PC-3 (cell line): ENCODE results near the gene FILIP1L. TPM values are rescaled to one million over a fixed set of nuclear protein-coding genes. Genes with fewer than 3 reads are reported as not detected.

Experiments used
- ATAC-seq: fragments of 200-7000 bp; cut with Tn5 transposase; 2 replicates; pipeline ENCODE4 v1.9.1; 2020; ENCODE audit warnings: mild to moderate bottlenecking, moderate library complexity
- BruUV-seq: library from RNA; stranded (reverse); fragments of 400-500 nt; replicated peaks from 2 replicates; lab custom pipeline; 2021; lab: Mats Ljungman, UMichigan
- CTCF ChIA-PET: fragments of 300-600 bp; sonication (Branson Sonifier 250); formaldehyde crosslinking; loops from one replicate; lab custom pipeline; 2022; ENCODE audit warnings: antibody characterized with exemption; lab: Charles Lee
- POLR2A ChIA-PET: fragments of 300-600 bp; sonication (Branson Sonifier 250); formaldehyde crosslinking; loops from one replicate; lab custom pipeline; 2022; ENCODE audit warnings: antibody characterized with exemption; ENCODE audit not compliant: unreplicated experiment; lab: Charles Lee
- DNase-seq: peaks from one replicate; pipeline ENCODE4 v3.0.0-alpha.2; 2015
- H2AFZ ChIP-seq: fragments of 300-600 bp; sonication (generic); 2 replicates; pipeline ENCODE4 v1.6.0; 2016; ENCODE audit warnings: antibody characterized with exemption, low read length
- H3F3A ChIP-seq: fragments of 300-600 bp; sonication (generic); one replicate; pipeline ENCODE4 v1.6.0; 2017; ENCODE audit warnings: antibody characterized with exemption, low read length, control low read depth, mild to moderate bottlenecking; ENCODE audit not compliant: unreplicated experiment
- H3K27ac ChIP-seq: fragments of 300-600 bp; sonication (generic); 2 replicates; pipeline ENCODE4 v1.5.1; 2016; ENCODE audit warnings: mild to moderate bottlenecking, low read length
- H3K27me3 ChIP-seq: fragments of 300-600 bp; sonication (generic); 2 replicates; pipeline ENCODE4 v1.6.1; 2016; ENCODE audit warnings: low read length, mixed read lengths
- H3K36me3 ChIP-seq: fragments of 300-600 bp; sonication (generic); 2 replicates; pipeline ENCODE4 v1.6.1; 2016; ENCODE audit warnings: low read depth, mixed run types, low read length, mixed read lengths
- H3K4me1 ChIP-seq: fragments of 300-600 bp; sonication (generic); 2 replicates; pipeline ENCODE4 v1.5.1; 2016; ENCODE audit warnings: low read length; ENCODE audit not compliant: insufficient read depth
- H3K4me2 ChIP-seq: fragments of 300-600 bp; sonication (generic); 2 replicates; pipeline ENCODE4 v1.6.0; 2016; ENCODE audit warnings: low read length
- H3K4me3 ChIP-seq: fragments of 300-600 bp; sonication (generic); 2 replicates; pipeline ENCODE4 v1.5.1; 2016; ENCODE audit warnings: mild to moderate bottlenecking, low read length, mixed read lengths
- H3K79me2 ChIP-seq: fragments of 300-600 bp; sonication (generic); 2 replicates; pipeline ENCODE4 v1.6.1; 2017; ENCODE audit warnings: low read length, mixed read lengths
- H3K9ac ChIP-seq: fragments of 300-600 bp; sonication (generic); 2 replicates; pipeline ENCODE4 v1.6.0; 2016; ENCODE audit warnings: mild to moderate bottlenecking, low read length
- H3K9me2 ChIP-seq: fragments of 300-600 bp; sonication (generic); replicated peaks from 2 replicates; pipeline ENCODE4 v1.6.1; 2016; ENCODE audit warnings: mixed run types, low read length, mixed read lengths
- H3K9me3 ChIP-seq: fragments of 300-600 bp; sonication (generic); 2 replicates; pipeline ENCODE4 v1.6.1; 2016; ENCODE audit warnings: low read length, mixed read lengths
- H4K20me1 ChIP-seq: fragments of 300-600 bp; sonication (generic); 2 replicates; pipeline ENCODE4 v1.6.1; 2016; ENCODE audit warnings: low read length, mixed read lengths
- EZH2 ChIP-seq: fragments of 300-600 bp; sonication (generic); IDR thresholded peaks from one replicate; pipeline ENCODE4 v1.6.1; 2017; ENCODE audit warnings: antibody characterized with exemption, mild to moderate bottlenecking, low read length; ENCODE audit not compliant: unreplicated experiment
- EZH2phosphoT487 ChIP-seq: fragments of 300-600 bp; sonication (generic); IDR thresholded peaks from 2 replicates; pipeline ENCODE4 v1.6.1; 2018; ENCODE audit warnings: mild to moderate bottlenecking, antibody characterized with exemption, low read length, borderline replicate concordance
- intact Hi-C: fragments of 100-400 bp; cut with micrococcal nuclease; formaldehyde crosslinking; loops from 2 replicates; pipeline ENCODE4 v1.9.0; 2023
- total RNA-seq: library from RNA; depleted of rRNA; stranded (reverse); fragments of >200 nt; gene quantifications from 2 replicates; pipeline ENCODE4 v1.2.3, GENCODE V29; 2014
- TF ChIP-seq, protein P1 (sequence below): fragments of 300-600 bp; sonication (generic); conservative IDR thresholded peaks from 2 replicates; pipeline ENCODE4 v1.5.1; 2017; ENCODE audit warnings: antibody characterized with exemption, low read depth, mild to moderate bottlenecking, low read length

FILIP1L gene
- total RNA-seq, 1 experiment from 2014 or later: not detected

- H4K20me1 ChIP-seq: no peaks in the 10 kb centered on the region
- H2AFZ ChIP-seq: no peak overlapping the region
- no peak overlapping the region for H3K27ac ChIP-seq
- TF ChIP-seq EZH2 (no peak), EZH2phosphoT487 (no peak)
- TF ChIP-seq, protein P1, sequence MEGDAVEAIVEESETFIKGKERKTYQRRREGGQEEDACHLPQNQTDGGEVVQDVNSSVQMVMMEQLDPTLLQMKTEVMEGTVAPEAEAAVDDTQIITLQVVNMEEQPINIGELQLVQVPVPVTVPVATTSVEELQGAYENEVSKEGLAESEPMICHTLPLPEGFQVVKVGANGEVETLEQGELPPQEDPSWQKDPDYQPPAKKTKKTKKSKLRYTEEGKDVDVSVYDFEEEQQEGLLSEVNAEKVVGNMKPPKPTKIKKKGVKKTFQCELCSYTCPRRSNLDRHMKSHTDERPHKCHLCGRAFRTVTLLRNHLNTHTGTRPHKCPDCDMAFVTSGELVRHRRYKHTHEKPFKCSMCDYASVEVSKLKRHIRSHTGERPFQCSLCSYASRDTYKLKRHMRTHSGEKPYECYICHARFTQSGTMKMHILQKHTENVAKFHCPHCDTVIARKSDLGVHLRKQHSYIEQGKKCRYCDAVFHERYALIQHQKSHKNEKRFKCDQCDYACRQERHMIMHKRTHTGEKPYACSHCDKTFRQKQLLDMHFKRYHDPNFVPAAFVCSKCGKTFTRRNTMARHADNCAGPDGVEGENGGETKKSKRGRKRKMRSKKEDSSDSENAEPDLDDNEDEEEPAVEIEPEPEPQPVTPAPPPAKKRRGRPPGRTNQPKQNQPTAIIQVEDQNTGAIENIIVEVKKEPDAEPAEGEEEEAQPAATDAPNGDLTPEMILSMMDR: no peak
- no TSS peak for BruUV-seq
- no peaks in the 10 kb centered on the region for H3F3A ChIP-seq
- no peak for DNase-seq
- no peak overlapping the region for H3K4me3 ChIP-seq
- H3K9ac ChIP-seq: no peak overlapping the region
- H3K27me3 ChIP-seq: no peaks in the 10 kb centered on the region
- no peak overlapping the region for H3K4me2 ChIP-seq
- H3K36me3 ChIP-seq: no peaks in the 10 kb centered on the region
- intact Hi-C loops: no loop called here
- no peaks in the 10 kb centered on the region for H3K9me2 ChIP-seq
- H3K79me2 ChIP-seq: peaks cover 86% of the 10 kb centered on the region
- CTCF ChIA-PET: no interaction called here
- H3K4me1 ChIP-seq: no peaks in the 10 kb centered on the region
- ATAC-seq: no peak
- H3K9me3 ChIP-seq: no peaks in the 10 kb centered on the region
- POLR2A ChIA-PET: no interaction called here
Measured at GRCh38 chr3:99852851-99853250, 261.4 kb downstream of the FILIP1L start.

DNA sequence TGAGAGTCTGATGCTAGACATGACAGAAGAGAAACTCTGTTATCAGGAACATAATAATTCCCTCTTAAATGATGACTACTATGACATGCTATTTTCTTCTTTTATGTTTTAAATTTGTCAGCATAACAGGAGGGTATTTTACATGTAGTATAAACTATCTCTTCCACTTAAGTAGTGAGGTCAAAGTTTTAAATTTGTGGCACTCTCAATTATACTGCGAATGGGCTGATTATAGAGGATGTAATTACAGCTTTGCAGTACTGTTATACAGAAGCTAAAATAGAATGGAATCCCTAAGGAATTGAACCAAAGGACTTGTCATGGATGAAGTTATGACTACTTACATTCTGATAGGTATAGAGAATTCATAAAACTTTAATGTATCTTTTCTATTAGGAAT, 262.3 kb downstream of the FILIP1L start:
- CTCF ChIA-PET: no interaction called here
- peaks cover 87% of the 10 kb centered on the region for H3K79me2 ChIP-seq
- no peak overlapping the region for H3K9ac ChIP-seq
- no peak overlapping the region for H3K27ac ChIP-seq
- H3K36me3 ChIP-seq: no peaks in the 10 kb centered on the region
- intact Hi-C loops: no loop called here
- TF ChIP-seq EZH2phosphoT487 (no peak), EZH2 (no peak)
- TF ChIP-seq, protein P1: no peak
- H3K4me3 ChIP-seq: no peak overlapping the region
- no peak overlapping the region for H3K4me2 ChIP-seq
- no peaks in the 10 kb centered on the region for H4K20me1 ChIP-seq
- POLR2A ChIA-PET: no interaction called here
- no peaks in the 10 kb centered on the region for H3K27me3 ChIP-seq
- H3K9me3 ChIP-seq: no peaks in the 10 kb centered on the region
- ATAC-seq: no peak
- H3K4me1 ChIP-seq: no peaks in the 10 kb centered on the region
- H3K9me2 ChIP-seq: no peaks in the 10 kb centered on the region
- no peaks in the 10 kb centered on the region for H3F3A ChIP-seq
- no peak for DNase-seq
- BruUV-seq: no TSS peak
- H2AFZ ChIP-seq: no peak overlapping the region

- H3K36me3 ChIP-seq: no peaks in the 10 kb centered on the region
- ChIA-PET CTCF (no interaction called here), POLR2A (interaction anchor here (0.7 kb wide), 1 partner anchor 410 kb away, joined by 3 read pairs; no protein-coding TSS in a partner anchor)
- no peak for ATAC-seq
- H3K9ac ChIP-seq: no peak overlapping the region
- no peak for DNase-seq
- no TSS peak for BruUV-seq
- H3K79me2 ChIP-seq: peaks cover 95% of the 10 kb centered on the region
- H3F3A ChIP-seq: no peaks in the 10 kb centered on the region
- no peaks in the 10 kb centered on the region for H3K9me2 ChIP-seq
- no peaks in the 10 kb centered on the region for H3K9me3 ChIP-seq
- H3K4me3 ChIP-seq: no peak overlapping the region
- no peaks in the 10 kb centered on the region for H3K27me3 ChIP-seq
- H4K20me1 ChIP-seq: no peaks in the 10 kb centered on the region
- H3K4me1 ChIP-seq: no peaks in the 10 kb centered on the region
- TF ChIP-seq EZH2 (no peak), EZH2phosphoT487 (no peak)
- TF ChIP-seq, protein P1: no peak
- H3K4me2 ChIP-seq: no peak overlapping the region
- H2AFZ ChIP-seq: no peak overlapping the region
- H3K27ac ChIP-seq: no peak overlapping the region
- intact Hi-C loops: no loop called here
Measured at GRCh38 chr3:99850608-99851007, 263.7 kb downstream of the FILIP1L start.
